ENCODE measurements around the gene ARHGAP29. TPM values are rescaled to one million over a fixed set of nuclear protein-coding genes. Genes with fewer than 3 reads are reported as not detected.

Gene ARHGAP29
- total RNA-seq, 2 experiments from 2014 or later, result not detected

DNA sequence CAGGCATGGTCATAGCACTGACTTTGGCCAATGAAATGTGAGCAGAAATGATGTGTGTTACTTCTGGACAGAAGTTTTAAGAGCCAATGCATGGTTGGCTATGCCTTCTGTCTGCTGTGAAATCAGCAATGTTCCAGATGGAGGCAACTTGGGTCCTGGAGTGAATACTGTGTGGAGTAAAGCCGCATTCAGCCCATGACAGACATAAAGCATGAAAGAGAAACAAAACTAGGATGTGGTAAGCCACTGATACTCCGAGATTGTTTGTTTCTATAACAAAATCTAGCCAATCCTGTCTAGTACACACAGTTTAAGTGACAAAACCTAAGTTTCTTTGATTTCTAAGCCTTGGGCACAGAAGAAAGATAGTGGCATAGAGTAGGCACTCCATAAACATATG is 47.1 kb upstream of the ARHGAP29 start:
- no peak for DNase-seq
- intact Hi-C loops (cut with micrococcal nuclease), result no loop called here
- Mint-ChIP-seq H3K4me3 (no peak overlapping the region), H3K9me3 (peaks cover 2% of the 10 kb centered on the region), H3K27me3 (peaks cover 6% of the 10 kb centered on the region), H3K27ac (no peak overlapping the region), H3K4me1 (ENCODE audit: low read depth) (no peaks in the 10 kb centered on the region), H3K36me3 (ENCODE audit: low read depth) (no peaks in the 10 kb centered on the region)
- ChIA-PET POLR2A (no interaction called here), CTCF (no interaction called here)
- TF ChIP-seq, protein P1, sequence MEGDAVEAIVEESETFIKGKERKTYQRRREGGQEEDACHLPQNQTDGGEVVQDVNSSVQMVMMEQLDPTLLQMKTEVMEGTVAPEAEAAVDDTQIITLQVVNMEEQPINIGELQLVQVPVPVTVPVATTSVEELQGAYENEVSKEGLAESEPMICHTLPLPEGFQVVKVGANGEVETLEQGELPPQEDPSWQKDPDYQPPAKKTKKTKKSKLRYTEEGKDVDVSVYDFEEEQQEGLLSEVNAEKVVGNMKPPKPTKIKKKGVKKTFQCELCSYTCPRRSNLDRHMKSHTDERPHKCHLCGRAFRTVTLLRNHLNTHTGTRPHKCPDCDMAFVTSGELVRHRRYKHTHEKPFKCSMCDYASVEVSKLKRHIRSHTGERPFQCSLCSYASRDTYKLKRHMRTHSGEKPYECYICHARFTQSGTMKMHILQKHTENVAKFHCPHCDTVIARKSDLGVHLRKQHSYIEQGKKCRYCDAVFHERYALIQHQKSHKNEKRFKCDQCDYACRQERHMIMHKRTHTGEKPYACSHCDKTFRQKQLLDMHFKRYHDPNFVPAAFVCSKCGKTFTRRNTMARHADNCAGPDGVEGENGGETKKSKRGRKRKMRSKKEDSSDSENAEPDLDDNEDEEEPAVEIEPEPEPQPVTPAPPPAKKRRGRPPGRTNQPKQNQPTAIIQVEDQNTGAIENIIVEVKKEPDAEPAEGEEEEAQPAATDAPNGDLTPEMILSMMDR (IDR thresholded peaks at IDR 0.05), result no peak
- ATAC-seq, result no peak

DNA sequence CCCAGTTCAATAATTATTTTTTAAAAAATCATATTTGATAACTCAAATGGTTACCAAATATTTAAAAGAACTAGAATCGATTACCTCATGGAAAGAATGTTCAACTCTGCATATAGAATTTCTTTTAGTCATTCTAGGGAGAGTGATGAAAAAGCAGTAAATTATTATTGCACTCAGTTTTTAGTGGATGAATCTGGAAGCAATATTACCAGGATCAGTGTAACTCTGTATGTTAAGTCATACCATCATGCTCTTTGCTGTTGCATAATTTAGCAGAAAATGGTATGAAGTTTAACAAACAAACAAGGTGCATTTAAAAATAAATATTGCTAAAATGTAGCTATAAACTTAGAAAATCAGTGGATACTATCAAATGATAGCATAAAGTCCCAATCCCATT is 46.1 kb upstream of the ARHGAP29 start:
- H3K27ac Mint-ChIP-seq, result no peak overlapping the region
- H3K27me3 Mint-ChIP-seq, result peaks cover 4% of the 10 kb centered on the region
- peaks cover 2% of the 10 kb centered on the region for H3K9me3 Mint-ChIP-seq

DNA sequence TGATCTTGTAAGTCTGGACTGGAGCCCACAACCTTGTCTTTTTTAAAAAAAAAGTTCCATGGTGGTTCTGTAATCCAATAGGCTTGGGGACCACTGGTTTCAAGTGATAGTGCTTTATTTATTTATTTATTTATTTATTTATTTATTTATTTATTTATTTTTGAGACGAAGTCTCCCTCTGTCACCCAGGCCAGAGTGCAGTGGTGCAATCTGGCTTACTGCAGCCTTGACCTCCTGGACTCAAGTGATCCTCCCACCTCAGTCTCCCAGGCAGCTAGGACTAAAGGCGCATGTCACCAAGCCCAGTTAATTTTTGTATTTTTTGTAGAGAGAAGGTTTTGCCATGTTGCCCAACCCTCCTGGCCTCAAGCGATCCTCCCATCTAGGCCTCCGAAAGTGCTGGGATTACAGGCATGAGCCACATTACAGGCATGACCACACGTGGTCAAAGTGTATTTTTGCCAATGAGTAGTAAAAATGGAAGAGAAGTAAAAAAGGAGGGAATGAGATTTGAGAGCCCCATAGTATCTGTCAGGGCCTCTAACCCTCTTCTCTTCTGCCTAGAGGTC is 44.8 kb upstream of the ARHGAP29 start:
- DNase-seq (no peak), ATAC-seq (no peak)
- Mint-ChIP-seq H3K36me3 (ENCODE audit: low read depth) (no peaks in the 10 kb centered on the region), H3K4me3 (no peak overlapping the region), H3K9me3 (no peaks in the 10 kb centered on the region), H3K27ac (no peak overlapping the region), H3K4me1 (ENCODE audit: low read depth) (no peaks in the 10 kb centered on the region), H3K27me3 (peaks cover 4% of the 10 kb centered on the region)
- intact Hi-C loops (cut with micrococcal nuclease), result no loop called here
- POLR2A ChIA-PET, result no interaction called here
- CTCF ChIA-PET, result no interaction called here
- TF ChIP-seq, protein P1 (IDR thresholded peaks at IDR 0.05), result no peak

More for the DNA sequence above, 46.1 kb upstream of the ARHGAP29 start:
- ATAC-seq (no peak), DNase-seq (no peak)
- ChIA-PET CTCF (no interaction called here), POLR2A (no interaction called here)
- no peaks in the 10 kb centered on the region for H3K4me1 Mint-ChIP-seq (ENCODE audit: low read depth)
- no peaks in the 10 kb centered on the region for H3K36me3 Mint-ChIP-seq (ENCODE audit: low read depth)
- intact Hi-C loops (cut with micrococcal nuclease), result no loop called here
- TF ChIP-seq, protein P1 (IDR thresholded peaks at IDR 0.05), result no peak
- no peak overlapping the region for H3K4me3 Mint-ChIP-seq

DNA sequence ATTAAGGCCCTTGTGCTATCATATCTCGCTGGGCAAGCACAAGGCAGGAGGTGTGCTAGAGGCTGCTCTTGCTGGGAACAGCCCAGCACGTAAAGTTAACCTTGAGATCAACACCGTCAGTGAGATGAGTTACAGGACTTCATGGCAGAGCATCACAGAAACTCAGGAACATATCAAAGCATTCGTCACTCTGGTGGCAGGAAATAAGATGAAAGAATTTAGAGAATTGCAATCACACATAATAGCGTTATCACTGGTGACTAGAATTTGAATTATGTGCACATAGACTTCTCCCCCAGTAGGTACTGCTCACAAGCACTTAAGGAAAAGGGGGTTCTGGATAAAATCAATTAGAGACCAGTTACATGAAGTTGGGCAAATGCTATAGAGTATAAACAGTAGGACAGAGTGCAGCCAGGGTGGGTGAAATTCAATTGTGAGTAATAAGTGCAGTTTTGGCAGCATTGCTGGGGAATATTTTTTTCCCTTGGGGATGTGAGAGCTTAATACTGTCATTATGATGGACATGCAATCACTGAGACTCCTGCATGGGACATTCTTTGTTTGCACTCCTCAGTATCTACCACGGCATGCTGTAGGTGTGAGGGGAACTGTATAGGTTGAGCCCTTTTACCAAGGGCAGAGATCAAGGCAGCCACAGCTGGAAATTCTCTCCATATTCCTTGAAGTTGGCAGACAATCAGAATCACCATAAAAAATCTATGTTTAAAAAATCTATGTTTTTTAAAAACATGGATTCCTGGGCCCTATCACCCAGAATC is 44.2 kb upstream of the ARHGAP29 start:
- no peak for ATAC-seq
- peaks cover 4% of the 10 kb centered on the region for H3K27me3 Mint-ChIP-seq
- POLR2A ChIA-PET, result no interaction called here
- CTCF ChIA-PET, result no interaction called here
- no peak for DNase-seq
- H3K9me3 Mint-ChIP-seq, result no peaks in the 10 kb centered on the region
- H3K27ac Mint-ChIP-seq, result no peak overlapping the region
- no peak overlapping the region for H3K4me3 Mint-ChIP-seq
- H3K36me3 Mint-ChIP-seq (ENCODE audit: low read depth), result no peaks in the 10 kb centered on the region
- intact Hi-C loops (cut with micrococcal nuclease), result no loop called here
- TF ChIP-seq, protein P1 (IDR thresholded peaks at IDR 0.05), result no peak
- H3K4me1 Mint-ChIP-seq (ENCODE audit: low read depth), result no peaks in the 10 kb centered on the region

GRCh38 chr1:94280541-94280940 is 43.2 kb upstream of the ARHGAP29 start:
- Mint-ChIP-seq H3K27me3 (peaks cover 4% of the 10 kb centered on the region), H3K4me1 (ENCODE audit: low read depth) (no peaks in the 10 kb centered on the region), H3K36me3 (ENCODE audit: low read depth) (no peaks in the 10 kb centered on the region), H3K4me3 (no peak overlapping the region), H3K9me3 (no peaks in the 10 kb centered on the region), H3K27ac (no peak overlapping the region)
- ChIA-PET POLR2A (no interaction called here), CTCF (no interaction called here)
- DNase-seq, result no peak
- TF ChIP-seq, protein P1 (IDR thresholded peaks at IDR 0.05), result no peak
- ATAC-seq, result no peak
- intact Hi-C loops (cut with micrococcal nuclease), result no loop called here
